Peyer's patch (tissue), 4 donors: ENCODE data around the gene EFHD1.

Experiments
- CTCF ChIP-seq, 6 experiments: fragments of 450-650 bp in 4 of 6; fragments of 200-600 bp in 2 of 6; sonication (generic) in 1 of 6; IDR thresholded peaks; one replicate each; pipeline ENCODE4 v1.5.1; 2017 to 2019; ENCODE audit warnings: antibody characterized with exemption in 6 of 6, mild to moderate bottlenecking in 3 of 6, moderate library complexity in 1 of 6
- POLR2A ChIP-seq, 2 donors: fragments of 450-650 bp; IDR thresholded peaks; one replicate each; pipeline ENCODE4 v1.5.1; 2017; ENCODE audit warnings: antibody characterized with exemption in 2 of 2, mild to moderate bottlenecking in 2 of 2, moderate library complexity in 2 of 2

- TF ChIP-seq CTCF (IDR thresholded peaks at IDR 0.05) (no peak), POLR2A (IDR thresholded peaks at IDR 0.05) (no peak)
Observed at GRCh38 chr2:232621186-232621585, 12.2 kb upstream of the EFHD1 start.
